Superior temporal gyrus (tissue), 1 donor: ENCODE data around the gene RTKN2.
A peak's percentile ranks its signal among the peaks of the same experiment; 100 is the strongest.
"Not testable (repeated sequence)": the region's sequence is repeated elsewhere in the genome, so short reads cannot be mapped to it uniquely, and the experiment has no call there.

Experiments
- DNase-seq: peaks from one replicate; pipeline ENCODE4 v3.0.0-alpha.2; 2016; ENCODE audit errors: extremely low spot score

RTKN2 gene

GRCh38 chr10:62259456-62259855 lies 9.2 kb downstream of the RTKN2 start:
- DNase-seq: no peak

DNA sequence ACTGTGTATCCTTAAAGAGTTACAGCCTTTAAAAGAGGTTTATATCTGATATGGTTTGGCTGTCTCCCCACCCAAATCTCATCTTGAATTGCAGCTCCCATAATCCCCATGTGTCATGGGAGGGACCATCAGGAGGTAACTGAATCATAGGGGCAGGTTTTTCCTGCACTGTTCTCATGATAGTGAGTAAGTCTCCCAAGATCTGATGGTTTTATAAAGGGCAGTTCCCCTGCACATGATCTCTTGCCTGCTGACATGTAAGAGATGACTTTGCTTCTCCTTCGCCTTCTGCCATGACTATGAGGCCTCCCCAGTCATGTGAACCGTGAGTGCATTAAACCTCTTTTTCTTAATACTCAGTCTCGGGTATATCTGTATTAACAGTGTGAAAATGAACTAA lies 9.7 kb downstream of the RTKN2 start:
- no peak for DNase-seq

- DNase-seq: no peak
Measured at GRCh38 chr10:62253704-62254103, 14.9 kb downstream of the RTKN2 start.

DNA sequence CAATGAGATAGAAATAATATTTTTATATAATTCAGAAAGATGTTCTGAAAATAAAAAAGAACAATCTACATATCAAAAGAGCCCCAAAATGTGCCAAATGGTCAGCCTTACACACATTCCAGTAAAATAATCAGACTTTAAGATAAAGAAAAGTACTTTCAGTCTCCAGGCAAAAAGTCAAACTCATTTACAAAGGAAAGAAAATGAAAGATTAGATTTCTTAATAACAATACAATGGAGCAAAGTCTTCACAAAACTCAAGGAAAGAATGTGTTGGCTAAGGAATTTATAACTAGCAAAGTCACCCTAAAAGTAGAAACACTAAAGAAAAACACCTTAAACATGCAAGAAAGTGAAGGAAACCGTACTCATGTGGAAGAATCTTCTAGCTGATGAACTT lies 16.6 kb downstream of the RTKN2 start:
- no peak for DNase-seq

GRCh38 chr10:62250594-62251198 lies 17.9 kb downstream of the RTKN2 start:
- no peak for DNase-seq

DNA sequence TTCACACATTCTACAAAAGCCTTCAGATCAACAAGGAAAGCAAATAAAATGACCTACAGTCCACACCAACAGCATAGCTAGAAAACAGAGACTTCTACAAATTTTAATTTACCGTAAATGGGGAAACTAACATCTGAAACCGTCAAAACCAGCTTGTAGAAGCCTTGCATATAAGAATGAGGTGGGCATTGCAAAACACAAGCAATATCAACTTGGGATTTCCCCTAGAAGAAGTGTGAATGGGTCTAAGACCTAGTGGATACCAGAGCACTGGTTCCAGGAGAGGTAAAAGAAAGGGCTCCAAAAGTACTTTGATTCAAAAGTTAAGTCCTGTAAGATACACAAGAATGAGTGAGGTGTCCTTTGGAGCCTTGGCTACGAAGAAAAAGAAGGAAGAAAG lies 18.7 kb downstream of the RTKN2 start:
- no peak for DNase-seq

DNA sequence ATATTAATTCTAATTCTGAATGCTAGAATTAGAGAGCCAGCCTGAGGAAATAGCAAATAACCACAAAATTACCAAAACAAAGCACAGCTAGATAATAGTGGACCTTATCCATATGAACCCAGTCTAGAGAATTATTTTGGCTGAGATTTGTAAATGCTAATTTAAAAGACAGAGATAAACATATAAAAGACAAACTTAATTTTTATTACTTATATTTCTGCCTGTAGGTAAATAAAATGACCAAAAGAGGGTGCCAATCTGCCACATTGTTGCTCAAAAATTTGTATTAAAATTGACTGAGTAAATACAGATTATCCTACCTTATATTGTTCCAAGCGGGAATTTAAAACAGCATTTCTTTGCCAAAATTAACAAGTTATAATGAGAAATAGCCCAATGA lies 20.2 kb downstream of the RTKN2 start:
- DNase-seq: no peak

- DNase-seq: peak; percentile 97
Measured at GRCh38 chr10:62244785-62245467, 23.7 kb downstream of the RTKN2 start.

DNA sequence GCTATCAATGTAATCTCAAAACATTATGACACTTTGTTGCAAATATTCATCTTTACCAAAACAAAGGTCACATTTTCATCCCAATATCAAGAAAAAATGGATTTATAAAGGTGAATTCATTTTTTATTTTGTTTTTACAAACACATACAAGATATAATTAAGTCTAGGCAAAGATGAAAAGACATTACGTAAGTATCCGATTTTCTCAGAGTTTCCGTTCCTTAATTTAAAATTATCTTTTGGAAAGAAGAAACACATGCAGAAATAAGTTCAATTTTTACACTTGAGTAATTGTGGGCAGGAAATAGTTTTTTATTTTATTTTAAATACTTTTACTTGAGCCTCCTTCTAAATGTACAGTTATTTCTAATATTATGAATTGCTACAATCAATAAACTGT lies 24.6 kb downstream of the RTKN2 start:
- DNase-seq: no peak

- DNase-seq: no peak
Measured at GRCh38 chr10:62243647-62243997, 25.0 kb downstream of the RTKN2 start.

- not testable (repeated sequence) for DNase-seq
Measured at GRCh38 chr10:62242965-62243646, 25.5 kb downstream of the RTKN2 start.

DNA sequence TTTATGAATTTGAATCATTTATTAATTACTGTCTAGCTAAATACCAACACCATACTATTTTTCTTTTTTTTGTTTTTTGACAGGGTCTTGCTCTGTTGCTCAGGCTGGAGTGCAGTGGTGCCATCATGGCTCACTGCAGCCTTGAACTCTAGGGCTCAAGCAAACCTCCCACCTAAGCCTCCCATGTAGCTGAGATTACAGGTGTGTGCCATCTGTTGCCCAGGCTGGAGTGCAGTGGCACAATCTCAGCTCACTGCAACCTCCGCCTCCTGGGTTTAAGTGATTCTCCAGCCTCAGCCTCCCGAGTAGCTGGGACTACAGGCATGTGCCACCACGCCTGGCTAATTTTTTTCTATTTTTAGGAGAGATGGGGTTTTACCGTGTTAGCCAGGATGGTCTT lies 27.1 kb downstream of the RTKN2 start:
- DNase-seq: not testable (repeated sequence)

DNA sequence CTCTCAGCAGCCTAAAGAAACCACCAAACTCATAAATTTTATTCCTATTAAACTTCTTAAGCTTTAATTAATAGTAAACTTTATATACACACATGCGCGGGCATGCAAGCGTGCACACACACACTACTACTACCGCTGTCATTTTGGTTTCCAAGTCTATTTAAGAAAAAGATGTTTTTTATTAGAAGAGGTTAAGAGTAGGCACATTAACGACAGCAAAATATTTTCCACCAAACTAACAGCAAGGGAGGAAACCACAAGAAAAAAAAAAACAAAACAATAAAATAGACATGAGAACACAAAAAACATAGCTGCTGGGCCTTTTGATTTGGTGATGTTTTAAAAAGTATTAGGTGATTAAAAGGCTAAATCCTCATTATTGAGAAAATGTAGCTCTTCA lies 28.6 kb downstream of the RTKN2 start:
- DNase-seq: no peak

- DNase-seq: no peak
Measured at GRCh38 chr10:62238880-62239279, 29.8 kb downstream of the RTKN2 start.

DNA sequence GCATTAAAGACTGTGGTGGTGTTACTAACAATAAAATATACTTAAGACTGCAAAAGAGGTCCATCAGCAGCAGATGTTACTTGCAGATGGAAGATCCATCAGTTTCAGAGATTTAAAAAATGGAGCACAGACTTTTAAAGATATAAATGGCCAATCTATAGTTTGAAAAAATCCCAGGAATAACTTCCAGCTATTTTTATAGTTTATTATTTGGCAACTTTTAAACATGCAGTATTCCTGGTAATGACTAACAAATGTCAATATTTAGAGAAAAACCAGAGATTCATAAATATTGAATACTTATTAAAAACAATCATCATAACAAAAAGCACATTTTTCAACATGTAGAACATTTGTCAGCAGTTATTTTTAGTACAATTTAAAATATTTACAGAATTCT lies 30.7 kb downstream of the RTKN2 start:
- DNase-seq: no peak

- DNase-seq: no peak
Measured at GRCh38 chr10:62237506-62237905, 31.1 kb downstream of the RTKN2 start.

DNA sequence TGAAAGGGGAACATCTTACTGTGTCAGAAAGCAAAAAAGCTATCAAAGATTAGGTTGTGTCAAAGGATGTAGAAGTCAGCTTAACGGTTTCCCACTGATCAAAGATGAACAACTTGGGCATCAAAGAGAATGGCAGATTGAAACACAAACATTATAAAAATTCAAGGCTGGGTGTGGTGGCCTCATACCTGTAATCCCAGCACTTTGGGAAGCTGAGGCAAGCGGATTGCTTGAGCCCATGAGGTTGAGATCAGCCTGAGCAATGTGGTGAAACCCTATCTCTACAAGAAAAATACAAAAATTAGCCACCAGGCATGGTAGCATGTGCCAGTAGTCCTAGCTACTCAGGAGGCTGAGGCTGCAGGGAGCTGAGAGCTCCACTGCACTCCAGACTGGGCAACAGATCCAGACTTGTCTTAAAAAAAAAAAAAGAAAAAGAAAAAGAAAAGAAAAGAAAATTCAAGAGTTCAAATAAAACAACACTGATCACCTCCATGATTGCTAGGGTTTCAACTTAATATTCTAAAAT lies 34.5 kb downstream of the RTKN2 start:
- no peak for DNase-seq

DNA sequence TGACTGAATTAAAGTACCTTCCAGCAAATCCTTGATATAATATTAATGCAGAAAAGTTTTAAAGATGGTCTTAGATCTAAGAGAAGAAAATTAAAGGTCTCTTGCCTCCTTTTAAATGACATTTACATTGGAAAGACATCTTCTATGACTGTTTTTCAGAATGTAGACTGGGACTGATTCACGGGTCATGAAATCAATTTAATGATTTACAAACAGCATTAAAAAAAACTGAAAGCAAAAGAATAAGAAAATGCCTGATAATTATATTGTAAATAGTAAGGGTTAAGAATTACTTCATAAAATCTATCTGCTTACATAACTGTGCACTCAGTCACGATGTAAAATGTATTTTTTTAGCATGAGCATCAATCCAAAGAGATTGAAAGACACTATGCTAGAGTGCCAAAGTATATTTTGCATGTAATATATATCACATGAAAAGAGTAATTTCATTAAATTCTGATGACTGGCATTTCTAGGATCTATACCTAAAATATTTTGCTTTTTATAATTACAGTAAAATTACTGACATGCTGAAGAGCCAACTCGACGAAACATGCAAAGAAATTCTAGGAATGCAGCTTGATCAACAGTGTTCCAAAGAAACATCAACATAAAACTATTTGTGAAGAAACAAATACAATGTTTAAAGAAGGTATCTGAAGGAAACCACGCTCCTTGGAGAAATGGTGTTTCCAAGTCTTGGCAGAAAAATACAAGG lies 35.1 kb downstream of the RTKN2 start:
- no peak for DNase-seq

DNA sequence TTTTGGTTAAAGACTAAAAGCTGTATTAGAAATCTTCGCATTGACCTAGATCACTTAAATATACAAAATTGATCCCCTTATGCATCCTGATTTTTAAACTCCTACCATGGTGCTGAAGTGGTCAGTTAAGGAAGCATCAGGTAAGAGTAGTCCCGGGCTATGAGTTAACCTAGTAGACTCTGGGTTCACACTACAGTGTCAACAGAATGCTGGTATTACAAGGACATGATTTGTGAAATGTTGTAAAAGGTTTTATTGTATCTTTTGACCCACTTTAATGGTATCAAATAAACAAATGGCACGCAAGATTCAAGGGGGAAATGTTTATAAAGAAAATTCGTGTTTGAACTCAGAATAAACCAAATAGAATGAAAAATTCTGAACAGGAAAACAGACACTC lies 36.8 kb downstream of the RTKN2 start:
- no peak for DNase-seq

GRCh38 chr10:62231371-62231770 lies 37.3 kb downstream of the RTKN2 start:
- DNase-seq: no peak

GRCh38 chr10:62230344-62231121 lies 38.1 kb downstream of the RTKN2 start:
- no peak for DNase-seq

DNA sequence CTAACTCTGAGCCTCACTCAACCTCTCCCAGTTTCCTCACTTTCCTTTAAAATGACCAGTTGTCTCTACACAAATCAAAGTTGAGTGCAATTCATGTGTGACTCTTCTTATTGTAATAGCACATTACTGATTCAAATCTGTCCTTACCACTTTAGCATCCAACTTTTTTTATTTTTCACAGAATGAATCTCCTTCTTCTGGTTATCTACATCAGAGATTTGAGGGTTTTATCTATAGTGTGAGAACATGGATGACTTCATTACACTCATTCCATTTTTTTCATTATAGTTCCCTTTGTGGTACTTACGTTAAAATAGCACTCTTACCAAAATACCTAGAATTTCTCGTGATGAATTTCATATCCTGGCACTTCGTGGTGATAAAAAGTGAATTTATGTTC lies 43.3 kb downstream of the RTKN2 start:
- DNase-seq: no peak
